GM23338 (cell line): ENCODE data around the gene PHAF1. TPM values are rescaled to one million over a fixed set of nuclear protein-coding genes. Genes with fewer than 3 reads are reported as not detected.

Experiments
- ATAC-seq: fragments of 200-7000 bp; cut with Tn5 transposase; 3 replicates; pipeline ENCODE4 v1.9.1; 2020
- DNase-seq: peaks from one replicate; pipeline ENCODE4 v3.0.0-alpha.2; 2015; ENCODE audit warnings: low spot score
- H2AFZ ChIP-seq: fragments of 200-600 bp; sonication (generic); 2 replicates; pipeline ENCODE4 v1.8.0; 2016; ENCODE audit warnings: antibody characterized with exemption, mild to moderate bottlenecking, moderate library complexity
- H3F3A ChIP-seq: fragments of 200-600 bp; sonication (generic); replicated peaks from 2 replicates; pipeline ENCODE4 v1.8.0; 2017; ENCODE audit warnings: antibody characterized with exemption, mixed run types, low read depth
- H3K27ac ChIP-seq: fragments of 200-600 bp; sonication (generic); 2 replicates; pipeline ENCODE4 v1.6.1; 2016; ENCODE audit warnings: low read depth
- H3K27me3 ChIP-seq: fragments of 200-600 bp; sonication (generic); 2 replicates; pipeline ENCODE4 v1.8.0; 2016; ENCODE audit warnings: mild to moderate bottlenecking, mixed run types, moderate library complexity; ENCODE audit not compliant: insufficient read depth
- H3K36me3 ChIP-seq: fragments of 200-600 bp; sonication (generic); 2 replicates; pipeline ENCODE4 v1.8.0; 2016; ENCODE audit warnings: mild to moderate bottlenecking; ENCODE audit not compliant: insufficient read depth
- H3K4me1 ChIP-seq: fragments of 200-600 bp; sonication (generic); 2 replicates; pipeline ENCODE4 v1.8.0; 2016; ENCODE audit warnings: mild to moderate bottlenecking, moderate library complexity; ENCODE audit not compliant: insufficient read depth
- H3K4me2 ChIP-seq: fragments of 200-600 bp; sonication (generic); 2 replicates; pipeline ENCODE4 v1.7.1; 2017; ENCODE audit warnings: mixed run types
- H3K4me3 ChIP-seq: fragments of 200-600 bp; sonication (generic); 2 replicates; pipeline ENCODE4 v1.6.1; 2016; ENCODE audit warnings: mixed run types
- H3K79me2 ChIP-seq: fragments of 200-600 bp; sonication (generic); replicated peaks from 2 replicates; pipeline ENCODE4 v1.8.0; 2017; ENCODE audit warnings: mild to moderate bottlenecking; ENCODE audit not compliant: insufficient read depth
- H3K9me2 ChIP-seq: fragments of 200-600 bp; sonication (generic); 2 replicates; pipeline ENCODE4 v1.8.0; 2017; ENCODE audit not compliant: insufficient read depth
- H4K20me1 ChIP-seq: fragments of 200-600 bp; sonication (generic); replicated peaks from 2 replicates; pipeline ENCODE4 v1.8.0; 2017; ENCODE audit warnings: mild to moderate bottlenecking; ENCODE audit not compliant: insufficient read depth
- H3K27ac Mint-ChIP-seq: 2 replicates; pipeline ENCODE4 v1.8.0; 2020; ENCODE audit warnings: inconsistent platforms, mild to moderate bottlenecking, moderate library complexity, mixed read lengths
- H3K27me3 Mint-ChIP-seq: 3 replicates; pipeline ENCODE4 v1.8.0; 2022; ENCODE audit warnings: low read depth, mild to moderate bottlenecking, moderate library complexity, mixed read lengths, inconsistent platforms; ENCODE audit not compliant: insufficient read depth, poor library complexity
- H3K36me3 Mint-ChIP-seq: 3 replicates; pipeline ENCODE4 v1.8.0; 2021; ENCODE audit warnings: low read depth, mild to moderate bottlenecking, inconsistent platforms, moderate library complexity, mixed read lengths
- H3K4me1 Mint-ChIP-seq: 3 replicates; pipeline ENCODE4 v1.8.0; 2020; ENCODE audit warnings: mild to moderate bottlenecking, inconsistent platforms, mixed read lengths
- H3K4me3 Mint-ChIP-seq: 3 replicates; pipeline ENCODE4 v1.8.0; 2021; ENCODE audit warnings: moderate library complexity, mild to moderate bottlenecking, inconsistent platforms, mixed read lengths
- H3K9me3 Mint-ChIP-seq: 3 replicates; pipeline ENCODE4 v1.8.0; 2020; ENCODE audit warnings: moderate library complexity, mild to moderate bottlenecking, inconsistent platforms, mixed read lengths
- CREB1 ChIP-seq: fragments of 250-450 bp; sonication (Bioruptor Pico); IDR thresholded peaks from 2 replicates; pipeline ENCODE4 v1.5.0; 2020; ENCODE audit warnings: low read depth, mild to moderate bottlenecking, moderate library complexity
- EZH2 ChIP-seq: fragments of 200-600 bp; sonication (generic); IDR thresholded peaks from one replicate; pipeline ENCODE4 v1.8.0; 2017; ENCODE audit warnings: antibody characterized with exemption, mild to moderate bottlenecking, low read depth; ENCODE audit not compliant: unreplicated experiment
- EZH2phosphoT487 ChIP-seq: fragments of 200-600 bp; sonication (generic); IDR thresholded peaks from one replicate; pipeline ENCODE4 v1.8.1; 2018; ENCODE audit warnings: antibody characterized with exemption; ENCODE audit not compliant: unreplicated experiment
- JUNB ChIP-seq: IDR thresholded peaks from one replicate; pipeline ENCODE4 v1.6.1; 2016; ENCODE audit warnings: antibody characterized with exemption; ENCODE audit not compliant: unreplicated experiment
- POLR2AphosphoS5 ChIP-seq: IDR thresholded peaks from 2 replicates; pipeline ENCODE4 v1.6.1; 2016; ENCODE audit warnings: antibody characterized with exemption, low read depth
- polyA plus RNA-seq: library from polyadenylated mRNA; unstranded; fragments of >200 nt; fragmentation: Nextera tagmentation; extraction: Ambion mirVana; gene quantifications from 2 replicates; pipeline ENCODE4 v1.2.1, GENCODE V29; 2016
- total RNA-seq: library from RNA; depleted of rRNA; stranded (reverse); fragments of >200 nt; shearing (Covaris generic); gene quantifications from 2 replicates; pipeline ENCODE4 v1.2.3, GENCODE V29; 2014
- TF ChIP-seq, protein P1 (sequence below): IDR thresholded peaks from one replicate; pipeline ENCODE4 v1.6.1; 2018; ENCODE audit warnings: antibody characterized with exemption; ENCODE audit not compliant: unreplicated experiment
- TF ChIP-seq, protein P2 (sequence below): fragments of 250-450 bp; sonication (Bioruptor Pico); IDR thresholded peaks from 2 replicates; pipeline ENCODE4 v1.5.0; 2020; ENCODE audit warnings: mild to moderate bottlenecking, moderate library complexity

The PHAF1 gene
- total and polyA plus RNA-seq, 2 experiments from 2014 or later = 14.7 to 35.9 TPM

DNA sequence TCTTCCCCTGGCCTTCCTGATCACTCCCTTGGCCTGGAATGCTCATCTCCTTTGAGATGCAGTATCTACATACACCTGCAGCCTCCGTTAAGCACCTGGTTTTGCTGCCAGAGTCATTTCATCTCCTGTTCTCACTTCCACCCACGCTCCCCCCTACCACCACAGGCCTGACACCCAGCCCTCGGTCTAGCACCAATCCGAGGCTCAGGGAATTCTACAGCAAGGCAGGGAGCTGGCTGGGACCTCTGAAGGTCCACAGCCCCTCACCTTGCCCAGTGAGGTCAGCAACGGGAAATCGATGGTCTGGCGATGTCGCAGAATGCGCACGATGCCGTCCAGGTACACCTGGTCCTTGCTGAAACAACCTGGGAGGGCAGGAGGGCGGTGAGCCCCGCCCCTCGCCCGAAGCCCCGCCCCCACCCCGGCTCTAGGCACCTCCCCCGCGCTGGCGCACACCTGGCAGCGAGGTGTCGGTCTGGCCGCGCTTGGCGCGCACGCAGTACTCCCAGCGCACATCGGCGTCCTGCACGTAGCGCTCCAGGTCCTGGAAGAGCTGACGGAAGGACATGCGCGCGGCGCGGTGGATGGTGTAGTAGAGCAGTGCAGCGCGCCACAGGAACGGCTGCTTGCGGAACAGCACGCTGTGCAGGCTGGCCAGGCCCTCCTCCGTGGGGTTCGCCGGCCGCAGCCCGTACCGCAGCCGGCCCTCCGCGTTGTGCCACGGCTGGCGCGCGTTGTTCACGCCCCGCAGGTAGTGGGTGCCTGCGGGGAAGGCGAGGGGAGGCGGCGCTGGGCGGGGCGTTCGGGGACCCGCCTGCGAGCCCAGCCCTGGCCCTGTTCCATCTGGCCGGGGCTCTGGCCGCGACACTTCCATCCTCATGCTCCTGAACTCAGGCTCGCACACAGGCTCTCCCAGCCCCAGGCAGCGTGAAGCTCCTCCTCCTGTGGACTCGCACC lies 68.3 kb downstream of the PHAF1 start:
- Histone ChIP-seq H3K4me1 (peaks cover 24% of the 10 kb centered on the region), H2AFZ (peak overlapping the region; percentile 81), H3K4me2 (peak overlapping the region; percentile 84), H3K79me2 (peaks cover 9% of the 10 kb centered on the region), H4K20me1 (peaks cover 9% of the 10 kb centered on the region), H3K36me3 (no peaks in the 10 kb centered on the region), H3F3A (peaks cover 16% of the 10 kb centered on the region; the same call in 1 of the 2 replicates), H3K27ac (no peak overlapping the region), H3K27me3 (peaks cover 49% of the 10 kb centered on the region), H3K4me3 (peak overlapping the region; percentile 69), H3K9me2 (no peaks in the 10 kb centered on the region)
- no peak overlapping the region for H3K27ac Mint-ChIP-seq
- H3K27me3 Mint-ChIP-seq = peaks cover 54% of the 10 kb centered on the region
- peak; percentile 85 for ATAC-seq
- DNase-seq = peak; percentile 98
- H3K4me1 Mint-ChIP-seq = peaks cover 23% of the 10 kb centered on the region
- peaks cover 3% of the 10 kb centered on the region; the same call in 2 of the 3 replicates for H3K36me3 Mint-ChIP-seq
- peak overlapping the region; percentile 70 for H3K4me3 Mint-ChIP-seq
- TF ChIP-seq EZH2phosphoT487 (no peak), EZH2 (no peak), POLR2AphosphoS5 (peak; percentile 90), CREB1 (CRISPR knock-in tag) (peak; percentile 75), JUNB (no peak)
- TF ChIP-seq, protein P1, sequence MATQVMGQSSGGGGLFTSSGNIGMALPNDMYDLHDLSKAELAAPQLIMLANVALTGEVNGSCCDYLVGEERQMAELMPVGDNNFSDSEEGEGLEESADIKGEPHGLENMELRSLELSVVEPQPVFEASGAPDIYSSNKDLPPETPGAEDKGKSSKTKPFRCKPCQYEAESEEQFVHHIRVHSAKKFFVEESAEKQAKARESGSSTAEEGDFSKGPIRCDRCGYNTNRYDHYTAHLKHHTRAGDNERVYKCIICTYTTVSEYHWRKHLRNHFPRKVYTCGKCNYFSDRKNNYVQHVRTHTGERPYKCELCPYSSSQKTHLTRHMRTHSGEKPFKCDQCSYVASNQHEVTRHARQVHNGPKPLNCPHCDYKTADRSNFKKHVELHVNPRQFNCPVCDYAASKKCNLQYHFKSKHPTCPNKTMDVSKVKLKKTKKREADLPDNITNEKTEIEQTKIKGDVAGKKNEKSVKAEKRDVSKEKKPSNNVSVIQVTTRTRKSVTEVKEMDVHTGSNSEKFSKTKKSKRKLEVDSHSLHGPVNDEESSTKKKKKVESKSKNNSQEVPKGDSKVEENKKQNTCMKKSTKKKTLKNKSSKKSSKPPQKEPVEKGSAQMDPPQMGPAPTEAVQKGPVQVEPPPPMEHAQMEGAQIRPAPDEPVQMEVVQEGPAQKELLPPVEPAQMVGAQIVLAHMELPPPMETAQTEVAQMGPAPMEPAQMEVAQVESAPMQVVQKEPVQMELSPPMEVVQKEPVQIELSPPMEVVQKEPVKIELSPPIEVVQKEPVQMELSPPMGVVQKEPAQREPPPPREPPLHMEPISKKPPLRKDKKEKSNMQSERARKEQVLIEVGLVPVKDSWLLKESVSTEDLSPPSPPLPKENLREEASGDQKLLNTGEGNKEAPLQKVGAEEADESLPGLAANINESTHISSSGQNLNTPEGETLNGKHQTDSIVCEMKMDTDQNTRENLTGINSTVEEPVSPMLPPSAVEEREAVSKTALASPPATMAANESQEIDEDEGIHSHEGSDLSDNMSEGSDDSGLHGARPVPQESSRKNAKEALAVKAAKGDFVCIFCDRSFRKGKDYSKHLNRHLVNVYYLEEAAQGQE = no peak
- TF ChIP-seq, protein P2, sequence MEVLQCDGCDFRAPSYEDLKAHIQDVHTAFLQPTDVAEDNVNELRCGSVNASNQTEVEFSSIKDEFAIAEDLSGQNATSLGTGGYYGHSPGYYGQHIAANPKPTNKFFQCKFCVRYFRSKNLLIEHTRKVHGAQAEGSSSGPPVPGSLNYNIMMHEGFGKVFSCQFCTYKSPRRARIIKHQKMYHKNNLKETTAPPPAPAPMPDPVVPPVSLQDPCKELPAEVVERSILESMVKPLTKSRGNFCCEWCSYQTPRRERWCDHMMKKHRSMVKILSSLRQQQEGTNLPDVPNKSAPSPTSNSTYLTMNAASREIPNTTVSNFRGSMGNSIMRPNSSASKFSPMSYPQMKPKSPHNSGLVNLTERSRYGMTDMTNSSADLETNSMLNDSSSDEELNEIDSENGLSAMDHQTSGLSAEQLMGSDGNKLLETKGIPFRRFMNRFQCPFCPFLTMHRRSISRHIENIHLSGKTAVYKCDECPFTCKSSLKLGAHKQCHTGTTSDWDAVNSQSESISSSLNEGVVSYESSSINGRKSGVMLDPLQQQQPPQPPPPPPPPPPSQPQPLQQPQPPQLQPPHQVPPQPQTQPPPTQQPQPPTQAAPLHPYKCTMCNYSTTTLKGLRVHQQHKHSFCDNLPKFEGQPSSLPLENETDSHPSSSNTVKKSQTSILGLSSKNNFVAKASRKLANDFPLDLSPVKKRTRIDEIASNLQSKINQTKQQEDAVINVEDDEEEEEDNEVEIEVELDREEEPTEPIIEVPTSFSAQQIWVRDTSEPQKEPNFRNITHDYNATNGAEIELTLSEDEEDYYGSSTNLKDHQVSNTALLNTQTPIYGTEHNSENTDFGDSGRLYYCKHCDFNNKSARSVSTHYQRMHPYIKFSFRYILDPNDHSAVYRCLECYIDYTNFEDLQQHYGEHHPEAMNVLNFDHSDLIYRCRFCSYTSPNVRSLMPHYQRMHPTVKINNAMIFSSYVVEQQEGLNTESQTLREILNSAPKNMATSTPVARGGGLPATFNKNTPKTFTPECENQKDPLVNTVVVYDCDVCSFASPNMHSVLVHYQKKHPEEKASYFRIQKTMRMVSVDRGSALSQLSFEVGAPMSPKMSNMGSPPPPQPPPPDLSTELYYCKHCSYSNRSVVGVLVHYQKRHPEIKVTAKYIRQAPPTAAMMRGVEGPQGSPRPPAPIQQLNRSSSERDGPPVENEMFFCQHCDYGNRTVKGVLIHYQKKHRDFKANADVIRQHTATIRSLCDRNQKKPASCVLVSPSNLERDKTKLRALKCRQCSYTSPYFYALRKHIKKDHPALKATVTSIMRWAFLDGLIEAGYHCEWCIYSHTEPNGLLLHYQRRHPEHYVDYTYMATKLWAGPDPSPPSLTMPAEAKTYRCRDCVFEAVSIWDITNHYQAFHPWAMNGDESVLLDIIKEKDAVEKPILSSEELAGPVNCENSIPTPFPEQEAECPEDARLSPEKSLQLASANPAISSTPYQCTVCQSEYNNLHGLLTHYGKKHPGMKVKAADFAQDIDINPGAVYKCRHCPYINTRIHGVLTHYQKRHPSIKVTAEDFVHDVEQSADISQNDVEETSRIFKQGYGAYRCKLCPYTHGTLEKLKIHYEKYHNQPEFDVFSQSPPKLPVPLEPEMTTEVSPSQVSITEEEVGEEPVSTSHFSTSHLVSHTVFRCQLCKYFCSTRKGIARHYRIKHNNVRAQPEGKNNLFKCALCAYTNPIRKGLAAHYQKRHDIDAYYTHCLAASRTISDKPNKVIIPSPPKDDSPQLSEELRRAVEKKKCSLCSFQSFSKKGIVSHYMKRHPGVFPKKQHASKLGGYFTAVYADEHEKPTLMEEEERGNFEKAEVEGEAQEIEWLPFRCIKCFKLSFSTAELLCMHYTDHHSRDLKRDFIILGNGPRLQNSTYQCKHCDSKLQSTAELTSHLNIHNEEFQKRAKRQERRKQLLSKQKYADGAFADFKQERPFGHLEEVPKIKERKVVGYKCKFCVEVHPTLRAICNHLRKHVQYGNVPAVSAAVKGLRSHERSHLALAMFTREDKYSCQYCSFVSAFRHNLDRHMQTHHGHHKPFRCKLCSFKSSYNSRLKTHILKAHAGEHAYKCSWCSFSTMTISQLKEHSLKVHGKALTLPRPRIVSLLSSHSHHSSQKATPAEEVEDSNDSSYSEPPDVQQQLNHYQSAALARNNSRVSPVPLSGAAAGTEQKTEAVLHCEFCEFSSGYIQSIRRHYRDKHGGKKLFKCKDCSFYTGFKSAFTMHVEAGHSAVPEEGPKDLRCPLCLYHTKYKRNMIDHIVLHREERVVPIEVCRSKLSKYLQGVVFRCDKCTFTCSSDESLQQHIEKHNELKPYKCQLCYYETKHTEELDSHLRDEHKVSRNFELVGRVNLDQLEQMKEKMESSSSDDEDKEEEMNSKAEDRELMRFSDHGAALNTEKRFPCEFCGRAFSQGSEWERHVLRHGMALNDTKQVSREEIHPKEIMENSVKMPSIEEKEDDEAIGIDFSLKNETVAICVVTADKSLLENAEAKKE = no peak
- H3K9me3 Mint-ChIP-seq = no peaks in the 10 kb centered on the region; the same call in 1 of the 3 replicates
